Sigmoid colon (tissue), 3 donors: ENCODE data around the gene GSTO2.

Source experiments
- CTCF ChIP-seq, 4 experiments: fragments of 450-650 bp in 3 of 4; fragments of 200-600 bp in 1 of 4; IDR thresholded peaks; one replicate each; pipeline ENCODE4 v1.5.1; 2016 to 2019; ENCODE audit warnings: antibody characterized with exemption in 4 of 4, mild to moderate bottlenecking in 3 of 4, moderate library complexity in 2 of 4
- POLR2A ChIP-seq, 2 donors: fragments of 450-650 bp; IDR thresholded peaks; one replicate each; pipeline ENCODE4 v1.6.1; 2016; ENCODE audit warnings: antibody characterized with exemption in 2 of 2, mild to moderate bottlenecking in 2 of 2, moderate library complexity in 2 of 2

- TF ChIP-seq CTCF (IDR thresholded peaks at IDR 0.05) (no peak), POLR2A (IDR thresholded peaks at IDR 0.05) (no peak)
Measured at GRCh38 chr10:104339469-104340110, 70.6 kb downstream of the GSTO2 start.
